HG03575 (cell line): ENCODE measurements around the gene PHLDB2.

Experiments used
- ATAC-seq: cut with Tn5 transposase; IDR thresholded peaks from one replicate; pipeline ENCODE4 v1.9.1; 2021; ENCODE audit not compliant: unreplicated experiment, insufficient number of reproducible peaks, low FRiP score; ENCODE audit errors: extremely low read depth

The PHLDB2 gene

GRCh38 chr3:111948786-111949185 lies 89.7 kb downstream of the PHLDB2 start:
- no peak for ATAC-seq

GRCh38 chr3:111949712-111950111 lies 90.6 kb downstream of the PHLDB2 start:
- ATAC-seq, result no peak

GRCh38 chr3:111951032-111951431 lies 92.0 kb downstream of the PHLDB2 start:
- ATAC-seq, result no peak

- ATAC-seq, result no peak
These were observed 93.0 kb downstream of the PHLDB2 start for GRCh38 chr3:111952086-111952485.

GRCh38 chr3:111952866-111953450 lies 93.9 kb downstream of the PHLDB2 start:
- no peak for ATAC-seq

GRCh38 chr3:111954228-111954990 lies 95.3 kb downstream of the PHLDB2 start:
- no peak for ATAC-seq

- no peak for ATAC-seq
These were observed 96.8 kb downstream of the PHLDB2 start for GRCh38 chr3:111955876-111956275.

GRCh38 chr3:111956449-111956848 lies 97.4 kb downstream of the PHLDB2 start:
- no peak for ATAC-seq

- ATAC-seq, result no peak
These were observed 98.1 kb downstream of the PHLDB2 start for GRCh38 chr3:111956995-111957734.

GRCh38 chr3:111961461-111962164 lies 102.5 kb downstream of the PHLDB2 start:
- no peak for ATAC-seq

- no peak for ATAC-seq
These were observed 104.4 kb downstream of the PHLDB2 start for GRCh38 chr3:111963424-111963823.

- ATAC-seq, result no peak
These were observed 106.4 kb downstream of the PHLDB2 start for GRCh38 chr3:111965484-111965883.

GRCh38 chr3:111967068-111967467 lies 108.0 kb downstream of the PHLDB2 start:
- no peak for ATAC-seq

GRCh38 chr3:111967651-111968274 lies 108.7 kb downstream of the PHLDB2 start:
- ATAC-seq, result peak; percentile 90

- ATAC-seq, result no peak
These were observed 109.4 kb downstream of the PHLDB2 start for GRCh38 chr3:111968319-111969054.

GRCh38 chr3:111970376-111970775 lies 111.3 kb downstream of the PHLDB2 start:
- no peak for ATAC-seq

GRCh38 chr3:111971533-111972130 lies 112.6 kb downstream of the PHLDB2 start:
- no peak for ATAC-seq

- no peak for ATAC-seq
These were observed 113.8 kb downstream of the PHLDB2 start for GRCh38 chr3:111972891-111973290.
